ENCODE measurements around the gene TMEM92. TPM values are rescaled to one million over a fixed set of nuclear protein-coding genes. Genes with fewer than 3 reads are reported as not detected.

The TMEM92 gene
- total RNA-seq, 1 experiment from 2014 or later: not detected

- no peak overlapping the region for H3K4me3 ChIP-seq
- DNase-seq: no peak
- H3K27me3 ChIP-seq: no peaks in the 10 kb centered on the region
- no peaks in the 10 kb centered on the region for H3K9me3 ChIP-seq
- H3K36me3 ChIP-seq: no peaks in the 10 kb centered on the region
Measured at GRCh38 chr17:50259477-50260324, 14.6 kb upstream of the TMEM92 start.

DNA sequence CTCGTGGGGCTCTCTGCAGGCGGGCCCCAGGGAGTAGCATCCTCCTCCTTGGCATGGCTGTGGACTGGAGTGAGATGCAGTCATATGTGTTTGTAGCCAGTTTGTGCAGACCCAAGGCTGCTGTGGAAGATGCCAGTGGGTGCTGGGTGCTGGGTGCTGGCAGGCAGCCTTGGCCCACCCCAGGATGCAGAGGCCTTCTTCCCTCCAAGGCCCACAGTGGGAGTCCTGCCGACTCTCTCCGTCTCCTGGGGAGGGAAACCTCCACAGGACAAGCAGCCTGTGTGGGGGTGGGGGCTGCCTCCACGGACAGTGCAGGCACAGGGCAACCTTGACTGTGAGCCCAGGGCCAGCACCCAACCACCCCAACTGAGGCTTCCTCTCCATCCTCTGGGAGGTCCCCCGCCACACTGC lies 13.8 kb upstream of the TMEM92 start:
- no peak for DNase-seq
- no peaks in the 10 kb centered on the region for H3K9me3 ChIP-seq
- no peaks in the 10 kb centered on the region for H3K36me3 ChIP-seq

GRCh38 chr17:50261051-50261915 lies 13.0 kb upstream of the TMEM92 start:
- Histone ChIP-seq H3K4me3 (no peak overlapping the region), H3K9me3 (no peaks in the 10 kb centered on the region), H3K36me3 (no peaks in the 10 kb centered on the region), H3K27me3 (no peaks in the 10 kb centered on the region)
- no peak for DNase-seq

More for the DNA sequence above, 13.8 kb upstream of the TMEM92 start:
- H3K27me3 ChIP-seq: no peaks in the 10 kb centered on the region
- no peak overlapping the region for H3K4me3 ChIP-seq

- Histone ChIP-seq H3K27me3 (no peaks in the 10 kb centered on the region), H3K9me3 (no peaks in the 10 kb centered on the region), H3K4me3 (no peak overlapping the region), H3K36me3 (no peaks in the 10 kb centered on the region)
- no peak for DNase-seq
Measured at GRCh38 chr17:50262001-50262794, 12.1 kb upstream of the TMEM92 start.

GRCh38 chr17:50263331-50264262 lies 10.7 kb upstream of the TMEM92 start:
- DNase-seq: no peak
- Histone ChIP-seq H3K4me3 (no peak overlapping the region), H3K27me3 (no peaks in the 10 kb centered on the region), H3K36me3 (no peaks in the 10 kb centered on the region), H3K9me3 (no peaks in the 10 kb centered on the region)

DNA sequence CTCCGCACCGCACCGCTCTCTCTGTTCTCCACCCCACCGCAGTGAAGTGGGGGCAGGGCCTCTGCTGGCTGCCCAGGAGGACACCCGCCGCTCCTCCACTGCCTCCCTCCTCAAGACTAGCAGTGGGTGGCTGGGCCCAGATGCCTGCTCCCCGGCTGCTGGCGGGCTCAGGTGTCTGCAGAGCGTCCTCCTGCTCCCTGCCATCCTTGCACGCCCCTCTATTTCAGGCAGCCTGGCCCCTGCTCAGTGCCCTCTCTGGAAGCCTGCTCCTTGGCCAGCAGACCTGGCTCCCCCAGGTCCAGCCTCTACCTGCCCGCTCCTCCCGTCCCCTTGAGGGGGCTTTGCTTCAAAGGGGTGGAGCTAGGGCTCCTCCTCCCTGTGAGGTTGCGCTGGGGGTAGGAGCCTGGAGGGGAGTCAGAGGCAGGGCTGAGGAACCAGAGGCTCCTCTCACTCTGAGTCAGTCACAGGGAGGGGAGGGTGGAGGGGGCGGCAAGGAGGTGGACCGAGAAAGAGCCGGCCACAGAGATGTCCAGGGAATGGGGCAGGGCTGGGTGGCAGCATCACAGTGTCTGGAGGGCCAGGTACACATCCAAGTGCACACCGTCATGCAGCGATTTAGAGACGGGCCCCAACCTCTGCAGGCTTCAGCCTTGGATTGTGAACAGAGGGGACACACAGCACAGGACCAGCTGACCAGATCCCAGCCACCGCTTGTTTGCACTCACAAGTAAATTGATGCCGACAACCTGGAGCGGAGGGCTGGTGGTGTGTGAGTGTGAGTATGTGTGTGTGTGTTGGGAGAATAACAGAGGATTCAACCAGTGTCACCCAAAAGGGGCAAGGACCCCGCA lies 9.8 kb upstream of the TMEM92 start:
- no peaks in the 10 kb centered on the region for H3K36me3 ChIP-seq
- H3K9me3 ChIP-seq: no peaks in the 10 kb centered on the region
- H3K4me3 ChIP-seq: no peak overlapping the region
- DNase-seq: peak; percentile 63
- no peaks in the 10 kb centered on the region for H3K27me3 ChIP-seq

DNA sequence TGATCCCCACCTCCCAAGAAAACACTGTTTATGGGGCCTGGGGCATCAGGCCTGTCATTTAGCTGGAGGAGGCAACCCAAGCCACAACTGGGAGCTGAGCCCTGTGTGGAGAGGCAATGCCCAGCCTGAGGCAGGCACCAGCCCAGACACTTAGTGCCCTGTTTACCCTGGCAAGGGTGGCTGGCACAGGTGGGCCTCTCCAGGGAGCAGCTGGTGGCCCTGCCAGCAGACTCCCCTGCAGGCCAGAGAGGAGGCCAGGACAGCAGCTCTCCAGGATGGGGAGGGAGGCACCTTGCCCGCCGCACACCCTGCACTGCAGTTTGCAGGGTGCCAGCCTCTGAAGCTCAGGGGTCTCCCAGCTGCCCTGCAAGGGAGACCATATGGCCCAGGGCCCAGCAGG lies 9.1 kb upstream of the TMEM92 start:
- no peaks in the 10 kb centered on the region for H3K27me3 ChIP-seq
- peak; percentile 79 for DNase-seq
- no peak overlapping the region for H3K4me3 ChIP-seq
- H3K9me3 ChIP-seq: no peaks in the 10 kb centered on the region
- H3K36me3 ChIP-seq: no peaks in the 10 kb centered on the region

GRCh38 chr17:50265690-50266315 lies 8.5 kb upstream of the TMEM92 start:
- Histone ChIP-seq H3K27me3 (no peaks in the 10 kb centered on the region), H3K4me3 (no peak overlapping the region), H3K36me3 (no peaks in the 10 kb centered on the region), H3K9me3 (no peaks in the 10 kb centered on the region)
- DNase-seq: peak; percentile 57

- Histone ChIP-seq H3K36me3 (no peaks in the 10 kb centered on the region), H3K27me3 (no peaks in the 10 kb centered on the region), H3K9me3 (no peaks in the 10 kb centered on the region), H3K4me3 (no peak overlapping the region)
- DNase-seq: peak; percentile 96
Measured at GRCh38 chr17:50266384-50267073, 7.7 kb upstream of the TMEM92 start.

DNA sequence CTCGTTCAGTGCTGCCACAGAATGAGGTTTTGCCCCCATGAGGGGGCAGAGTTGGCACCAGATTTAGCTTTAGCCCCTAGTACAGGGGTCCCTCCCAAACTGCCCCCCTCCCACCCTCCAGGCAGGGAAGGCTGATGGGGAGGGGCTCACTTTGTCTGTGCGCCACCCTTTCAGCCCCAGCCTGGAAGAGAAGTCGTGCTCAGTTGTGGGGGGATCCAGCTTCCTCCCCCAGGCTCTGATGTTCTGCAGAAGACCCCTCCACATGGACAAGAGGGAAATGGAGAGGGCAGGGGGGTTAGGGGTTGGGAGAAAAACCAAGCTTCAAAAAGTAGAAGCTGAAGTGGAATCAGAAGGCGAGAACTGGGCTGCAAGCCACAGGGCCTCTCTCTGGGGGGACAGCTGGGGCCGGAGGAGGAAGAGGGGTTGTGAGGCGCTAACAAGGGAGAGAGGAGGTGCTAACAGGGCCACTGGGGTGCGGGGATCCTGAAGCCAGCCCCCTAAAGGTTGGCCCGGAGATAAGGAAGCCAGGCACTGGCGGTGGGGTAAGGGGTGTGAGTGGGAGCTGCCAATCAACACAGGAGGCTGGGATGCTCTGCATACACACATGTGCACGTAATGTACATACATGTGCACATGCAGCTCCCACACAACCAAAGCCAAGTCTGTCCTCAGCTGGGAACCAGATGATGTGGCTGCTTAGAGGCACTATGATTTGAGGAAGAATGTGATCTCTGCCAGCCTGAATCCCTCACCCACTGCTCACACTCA lies 7.0 kb upstream of the TMEM92 start:
- peak; percentile 48 for DNase-seq
- H3K9me3 ChIP-seq: no peaks in the 10 kb centered on the region
- no peak overlapping the region for H3K4me3 ChIP-seq
- H3K27me3 ChIP-seq: no peaks in the 10 kb centered on the region
- H3K36me3 ChIP-seq: no peaks in the 10 kb centered on the region

- Histone ChIP-seq H3K36me3 (no peaks in the 10 kb centered on the region), H3K4me3 (no peak overlapping the region), H3K9me3 (no peaks in the 10 kb centered on the region), H3K27me3 (no peaks in the 10 kb centered on the region)
- no peak for DNase-seq
Measured at GRCh38 chr17:50268026-50268425, 6.2 kb upstream of the TMEM92 start.

- H3K27me3 ChIP-seq: no peaks in the 10 kb centered on the region
- no peaks in the 10 kb centered on the region for H3K36me3 ChIP-seq
- H3K4me3 ChIP-seq: no peak overlapping the region
- no peak for DNase-seq
- no peaks in the 10 kb centered on the region for H3K9me3 ChIP-seq
Measured at GRCh38 chr17:50268743-50269275, 5.5 kb upstream of the TMEM92 start.

Measured in MG63 (cell line).